ENCODE data around the gene CDC25B. TPM values are rescaled to one million over a fixed set of nuclear protein-coding genes. Genes with fewer than 3 reads are reported as not detected.

Gene CDC25B
- total and polyA plus RNA-seq, 2 of the 8 experiments (the other 6 are each of a cell fraction or from before 2014, with no cell fraction given) = 21.7 to 31.2 TPM

DNA sequence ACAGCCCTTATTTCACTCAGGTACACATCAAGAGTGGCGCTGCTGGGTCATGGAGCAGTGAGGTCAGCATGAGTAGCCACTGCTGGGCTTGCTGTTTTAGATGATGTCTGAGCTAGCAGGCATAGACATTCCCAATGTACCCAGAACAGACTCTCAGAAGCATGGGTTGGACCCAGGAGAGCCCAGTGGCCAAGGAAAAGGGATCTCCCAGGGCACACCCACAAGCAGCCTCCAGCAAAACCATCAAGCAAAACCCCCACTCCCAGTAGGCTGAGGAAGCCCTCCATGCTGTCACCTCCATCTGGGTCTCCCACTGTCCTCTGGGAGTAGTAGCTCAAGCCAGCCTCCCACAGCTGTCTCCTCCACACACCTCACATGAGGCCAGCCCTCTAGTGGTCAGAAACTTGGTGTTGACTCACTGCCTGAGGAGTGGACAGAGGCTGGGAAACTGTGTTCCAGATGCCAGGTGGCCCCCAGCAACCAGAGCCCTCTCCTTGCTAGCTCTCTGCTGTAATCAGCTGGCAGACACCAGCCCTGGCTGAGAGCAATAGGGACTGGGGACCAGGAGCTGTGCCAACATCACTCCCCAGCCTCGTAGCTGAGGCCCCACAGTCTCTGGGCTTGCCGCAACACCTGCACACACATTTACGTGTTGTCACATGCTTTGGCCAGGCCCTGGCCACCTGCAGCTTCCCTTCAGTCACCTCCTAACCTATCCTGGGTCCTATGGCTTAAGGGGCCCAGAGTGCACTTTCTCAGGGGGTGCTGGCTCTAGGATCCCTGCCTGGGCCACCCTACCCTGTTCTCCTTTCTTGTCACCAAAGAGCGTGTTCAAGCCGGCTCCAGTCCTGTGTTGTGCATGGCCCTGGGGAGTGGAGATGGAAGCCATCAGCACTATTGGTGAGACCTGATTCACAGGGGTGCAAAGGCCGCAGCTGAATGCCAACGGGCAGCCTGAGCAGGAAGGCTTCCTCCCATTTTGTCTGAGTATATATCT is 22.3 kb downstream of the CDC25B start:
- Histone ChIP-seq H4K5ac (ENCODE audit: insufficient read length, low read depth, low read length) (no peak overlapping the region), H3K9me3 (ENCODE audit: insufficient read depth in 2 of 2, low read depth in 1 of 2, low read length in 1 of 2) (no peaks in the 10 kb centered on the region), H2BK20ac (ENCODE audit: low read length) (0 out of 2 replicates have a peak overlapping the region, but pooled peaks have one; percentile 17), H3K18ac (ENCODE audit: extremely low read depth, low read length) (no peak overlapping the region), H3K23me2 (ENCODE audit: low read depth, low read length) (peaks cover 4% of the 10 kb centered on the region; the same call in 1 of the 2 replicates), H2AK5ac (ENCODE audit: low read depth, low read length) (peak overlapping the region; percentile 30; the same call in 1 of the 2 replicates), H3K36me3 (ENCODE audit: control insufficient read depth in 2 of 4, insufficient read depth in 4 of 4, low read length in 3 of 4) (no peaks in the 10 kb centered on the region), H2BK5ac (ENCODE audit: low read depth, low read length) (no peak overlapping the region), H3K79me2 (ENCODE audit: control insufficient read depth in 1 of 2, insufficient read depth in 2 of 2, low read length in 2 of 2) (no peaks in the 10 kb centered on the region), H3K4me2 (ENCODE audit: insufficient read depth in 1 of 2, low read depth in 2 of 2, low read length in 2 of 2) (no peak overlapping the region), H3K4ac (replicated peaks; ENCODE audit: insufficient read length, low read depth, low read length) (no peak overlapping the region), H3K9ac (replicated peaks in 1 of 4; ENCODE audit: extremely low read depth in 1 of 4, low read depth in 3 of 4, low read length in 3 of 4) (no peak overlapping the region), H4K8ac (ENCODE audit: extremely low read depth, insufficient read depth, low read length) (no peak overlapping the region), H3K56ac (replicated peaks; ENCODE audit: insufficient read length, low read depth, low read length) (no peak overlapping the region), H2BK15ac (ENCODE audit: low read length) (no peak overlapping the region), H3K23ac (ENCODE audit: insufficient read length) (no peak overlapping the region), H3K4me3 (ENCODE audit: extremely low read depth in 1 of 4, insufficient read depth in 2 of 4, low read depth in 3 of 4, low read length in 4 of 4) (no peak overlapping the region), H2BK12ac (ENCODE audit: low read depth, low read length) (peak overlapping the region; percentile 65; the same call in 1 of the 2 replicates), H4K20me1 (replicated peaks in 1 of 2; ENCODE audit: control insufficient read depth in 1 of 2, insufficient read depth in 2 of 2, low read length in 2 of 2) (no peaks in the 10 kb centered on the region), H3K14ac (ENCODE audit: insufficient read length) (no peak overlapping the region), H3K27ac (ENCODE audit: low read depth, low read length) (no peak overlapping the region), H3K4me1 (replicated peaks in 1 of 4; ENCODE audit: control insufficient read depth in 3 of 4, insufficient read depth in 4 of 4, low read length in 3 of 4) (peaks cover 0 to 13% (median 5%) of the 10 kb centered on the region in 4 experiments; a peak in 4 of 7 replicates), H4K91ac (replicated peaks; ENCODE audit: insufficient read length, low read length) (peak overlapping the region; percentile 22), H3K79me1 (ENCODE audit: low read depth, low read length) (no peaks in the 10 kb centered on the region), H2BK120ac (replicated peaks; ENCODE audit: low read depth, low read length) (no peak overlapping the region), H2AFZ (ENCODE audit: low read length) (0 out of 2 replicates have a peak overlapping the region, but pooled peaks have one; percentile 74), H3K27me3 (replicated peaks in 1 of 4; ENCODE audit: control insufficient read depth in 3 of 4, extremely low read depth in 1 of 4, insufficient read depth in 3 of 4, low read length in 3 of 4) (no peaks in the 10 kb centered on the region)
- 89% methylated on average over 8 of the region's 8 CpGs; no CpG with 5 or more reads in 1 of the 2 experiments for WGBS, 2 experiments (ENCODE audit: extremely low coverage in 1 of 2, insufficient coverage in 1 of 2, insufficient read length in 1 of 2, insufficient replicate concordance in 2 of 2, low coverage in 1 of 2, low lambda C conversion rate in 2 of 2, missing lambda C conversion rate in 1 of 2)
- peak in 1 of 2 experiments; percentile 75 for DNase-seq (ENCODE audit: low read depth in 1 of 2, low spot score in 2 of 2)
- FAIRE-seq = no peak
- ChIA-PET POLR2A (ENCODE audit: partially characterized antibody) (interaction anchor here (0.7 to 4.5 kb wide), 8 partner anchors 14 to 73 kb away, joined by 3 to 29 read pairs (median 3); partner anchors contain the start of genes CENPB and SPEF1), CTCF (ENCODE audit: partially characterized antibody) (interaction anchor here (0.6 to 10.6 kb wide), 29 partner anchors 8 to 732 kb away, joined by 3 to 128 read pairs (median 4); partner anchors contain the start of genes ADISSP, CDC25B, CENPB and SPEF1)
- no peak for TF ChIP-seq KDM1A (IDR thresholded peaks at IDR 0.05; ENCODE audit: borderline replicate concordance, low read length)
- no peak for TF ChIP-seq BCL11A (IDR thresholded peaks at IDR 0.05; ENCODE audit: low read depth in 2 of 2, low read length in 2 of 2)
- TF ChIP-seq RNF2 (IDR thresholded peaks at IDR 0.05; ENCODE audit: borderline replicate concordance, low read depth, low read length, missing control alignments, poor library complexity, severe bottlenecking) = no peak
- no peak for TF ChIP-seq SP2 (IDR thresholded peaks at IDR 0.05; ENCODE audit: low read length)
- no peak for TF ChIP-seq CBX8 (IDR thresholded peaks at IDR 0.05; ENCODE audit: borderline replicate concordance, low read depth, low read length)
- TF ChIP-seq TEAD4 (IDR thresholded peaks at IDR 0.05; ENCODE audit: low read depth, low read length) = no peak
- TF ChIP-seq CREB1 (IDR thresholded peaks at IDR 0.05) = peak; percentile 44; the same call in 1 of the 2 replicates
- TF ChIP-seq BRCA1 (IDR thresholded peaks at IDR 0.05; ENCODE audit: low read depth, low read length) = no peak
- no peak for TF ChIP-seq NRF1 (IDR thresholded peaks at IDR 0.05; ENCODE audit: low read depth, low read length)

All from H1 (cell line).